Hematopoietic multipotent progenitor cell treated with erythropoietin and hydrocortisone succinate and interleukin-3 and kit ligand, for 8 days (in vitro differentiated cells): Measurements from ENCODE around the gene THSD4.

ENCODE experiments used
- DNase-seq: peaks from one replicate; pipeline ENCODE4 v3.0.0-alpha.2; 2015

The THSD4 gene

GRCh38 chr15:71472566-71472965, 357.3 kb downstream of the THSD4 start:
- DNase-seq = no peak

- DNase-seq = no peak
Measured at GRCh38 chr15:71473751-71474150, 358.5 kb downstream of the THSD4 start.

GRCh38 chr15:71476823-71477222, 361.6 kb downstream of the THSD4 start:
- no peak for DNase-seq

GRCh38 chr15:71480556-71480955, 365.3 kb downstream of the THSD4 start:
- no peak for DNase-seq

- no peak for DNase-seq
Measured at GRCh38 chr15:71484080-71484479, 368.8 kb downstream of the THSD4 start.

- no peak for DNase-seq
Measured at GRCh38 chr15:71485094-71485693, 369.9 kb downstream of the THSD4 start.

- no peak for DNase-seq
Measured at GRCh38 chr15:71489570-71489969, 374.3 kb downstream of the THSD4 start.

GRCh38 chr15:71493526-71493925, 378.3 kb downstream of the THSD4 start:
- no peak for DNase-seq

GRCh38 chr15:71494563-71495397, 379.5 kb downstream of the THSD4 start:
- DNase-seq = no peak

GRCh38 chr15:71495398-71495780, 380.1 kb downstream of the THSD4 start:
- no peak for DNase-seq

GRCh38 chr15:71496336-71496955, 381.2 kb downstream of the THSD4 start:
- no peak for DNase-seq

- DNase-seq = no peak
Measured at GRCh38 chr15:71501344-71502076, 386.2 kb downstream of the THSD4 start.

- no peak for DNase-seq
Measured at GRCh38 chr15:71502077-71502432, 386.8 kb downstream of the THSD4 start.

- DNase-seq = no peak
Measured at GRCh38 chr15:71505962-71506361, 390.7 kb downstream of the THSD4 start.

GRCh38 chr15:71506946-71507345, 391.7 kb downstream of the THSD4 start:
- DNase-seq = no peak

- no peak for DNase-seq
Measured at GRCh38 chr15:71508081-71508682, 392.9 kb downstream of the THSD4 start.

GRCh38 chr15:71509139-71509538, 393.9 kb downstream of the THSD4 start:
- DNase-seq = no peak

GRCh38 chr15:71510763-71511162, 395.5 kb downstream of the THSD4 start:
- no peak for DNase-seq

- DNase-seq = no peak
Measured at GRCh38 chr15:71511796-71512681, 396.8 kb downstream of the THSD4 start.

GRCh38 chr15:71512682-71513006, 397.4 kb downstream of the THSD4 start:
- no peak for DNase-seq

GRCh38 chr15:71515375-71516186, 400.3 kb downstream of the THSD4 start:
- no peak for DNase-seq
